Astrocyte (in vitro differentiated cells and primary cell): Measurements from ENCODE around the gene CRISPLD2. TPM values are rescaled to one million over a fixed set of nuclear protein-coding genes. Genes with fewer than 3 reads are reported as not detected.

ENCODE experiments used
- DNase-seq: peaks from one replicate; pipeline ENCODE4 v3.0.0-alpha.2; 2010; ENCODE audit warnings: low read depth
- FAIRE-seq: peaks from 2 replicates; lab custom pipeline; 2011; peaks lifted over from hg19 to GRCh38; lab: Jason Lieb, UNC
- H2AFZ ChIP-seq: 2 replicates; pipeline ENCODE4 v1.6.0; 2012; ENCODE audit warnings: low read depth, low read length, inconsistent platforms
- H3K27ac ChIP-seq: 2 replicates; pipeline ENCODE4 v1.5.1; 2011; ENCODE audit warnings: low read depth, low read length, inconsistent platforms
- H3K27me3 ChIP-seq: 2 replicates; pipeline ENCODE4 v1.6.0; 2011; ENCODE audit warnings: low read length, inconsistent platforms; ENCODE audit not compliant: insufficient read depth
- H3K36me3 ChIP-seq: 2 replicates; pipeline ENCODE4 v1.5.1; 2011; ENCODE audit warnings: low read length, inconsistent platforms; ENCODE audit not compliant: insufficient read depth
- H3K4me1 ChIP-seq: 2 replicates; pipeline ENCODE4 v1.5.1; 2011; ENCODE audit warnings: low read length, inconsistent platforms; ENCODE audit not compliant: insufficient read depth
- H3K4me2 ChIP-seq: 2 replicates; pipeline ENCODE4 v1.6.0; 2012; ENCODE audit warnings: low read length, inconsistent platforms
- H3K4me3 ChIP-seq: 2 replicates; pipeline ENCODE4 v1.5.1; 2011; ENCODE audit warnings: low read depth, mild to moderate bottlenecking, low read length, inconsistent platforms; ENCODE audit not compliant: insufficient read depth
- H3K79me2 ChIP-seq: 2 replicates; pipeline ENCODE4 v1.6.0; 2012; ENCODE audit warnings: mild to moderate bottlenecking, low read length, inconsistent platforms; ENCODE audit not compliant: insufficient read depth
- H3K9ac ChIP-seq: 2 replicates; pipeline ENCODE4 v1.6.0; 2012; ENCODE audit warnings: mild to moderate bottlenecking, low read length, inconsistent platforms
- H3K9me3 ChIP-seq: 2 replicates; pipeline ENCODE4 v1.5.1; 2012; ENCODE audit warnings: low read depth, mild to moderate bottlenecking, low read length, inconsistent platforms; ENCODE audit not compliant: insufficient read depth
- H4K20me1 ChIP-seq: 2 replicates; pipeline ENCODE4 v1.6.0; 2012; ENCODE audit warnings: low read length, inconsistent platforms; ENCODE audit not compliant: insufficient read depth
- H3K27ac Mint-ChIP-seq: one replicate; pipeline ENCODE4 v1.8.0; 2021; ENCODE audit warnings: mild to moderate bottlenecking, mixed read lengths; ENCODE audit not compliant: unreplicated experiment
- H3K27me3 Mint-ChIP-seq: one replicate; pipeline ENCODE4 v1.8.0; 2021; ENCODE audit warnings: low read depth, mixed read lengths; ENCODE audit not compliant: unreplicated experiment
- H3K36me3 Mint-ChIP-seq: one replicate; pipeline ENCODE4 v1.8.0; 2021; ENCODE audit warnings: low read depth, mixed read lengths; ENCODE audit not compliant: unreplicated experiment
- H3K4me1 Mint-ChIP-seq: one replicate; pipeline ENCODE4 v1.8.0; 2021; ENCODE audit warnings: low read depth, mixed read lengths; ENCODE audit not compliant: unreplicated experiment
- H3K4me3 Mint-ChIP-seq: one replicate; pipeline ENCODE4 v1.8.0; 2021; ENCODE audit warnings: mild to moderate bottlenecking, moderate library complexity, mixed read lengths; ENCODE audit not compliant: unreplicated experiment
- H3K9me3 Mint-ChIP-seq: one replicate; pipeline ENCODE4 v1.8.0; 2021; ENCODE audit warnings: mild to moderate bottlenecking, mixed read lengths; ENCODE audit not compliant: unreplicated experiment
- EZH2 ChIP-seq: IDR thresholded peaks from 2 replicates; pipeline ENCODE4 v1.6.1; 2012; ENCODE audit warnings: mild to moderate bottlenecking, low read length, inconsistent platforms; ENCODE audit not compliant: insufficient read depth
- total RNA-seq: library from RNA; stranded (reverse); gene quantifications from 2 replicates; pipeline ENCODE4 v1.2.1, GENCODE V29; 2021
- TF ChIP-seq, protein P1 (sequence below): IDR thresholded peaks from 2 replicates; pipeline ENCODE4 v1.5.1; 2011; ENCODE audit warnings: low read depth, mild to moderate bottlenecking, inconsistent platforms, low read length, moderate library complexity; ENCODE audit not compliant: insufficient read depth

The CRISPLD2 gene
- total RNA-seq, 1 donor from 2014 or later: 1.8 TPM

DNA sequence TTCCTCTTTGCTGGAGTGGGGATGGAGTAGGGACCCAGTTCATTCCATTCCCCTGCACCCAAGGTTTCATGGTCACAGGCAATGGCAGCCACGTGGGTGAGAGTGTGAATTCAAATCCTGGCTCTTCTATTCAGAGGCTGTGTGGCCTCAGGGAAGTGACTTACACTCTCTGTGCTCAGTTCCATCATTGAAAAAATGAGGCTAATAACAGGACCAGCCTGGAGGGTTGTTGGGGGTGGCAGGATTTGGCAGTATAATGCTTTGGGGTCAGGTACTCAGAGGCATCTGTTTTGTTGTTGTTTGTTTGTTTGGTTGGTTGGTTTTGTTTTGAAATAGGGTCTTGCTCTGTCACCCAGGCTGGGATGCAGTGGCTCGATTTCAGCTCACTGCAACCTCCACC is 2.2 kb upstream of the CRISPLD2 start:
- Histone ChIP-seq H4K20me1 (peaks cover 18% of the 10 kb centered on the region), H3K36me3 (no peaks in the 10 kb centered on the region), H3K4me1 (peaks cover 14% of the 10 kb centered on the region), H3K4me2 (no peak overlapping the region), H3K4me3 (no peak overlapping the region), H3K9me3 (peaks cover 5% of the 10 kb centered on the region), H2AFZ (no peak overlapping the region), H3K79me2 (peaks cover 21% of the 10 kb centered on the region), H3K27me3 (peaks cover 2% of the 10 kb centered on the region), H3K27ac (no peak overlapping the region), H3K9ac (no peak overlapping the region)
- TF ChIP-seq EZH2: no peak
- TF ChIP-seq, protein P1, sequence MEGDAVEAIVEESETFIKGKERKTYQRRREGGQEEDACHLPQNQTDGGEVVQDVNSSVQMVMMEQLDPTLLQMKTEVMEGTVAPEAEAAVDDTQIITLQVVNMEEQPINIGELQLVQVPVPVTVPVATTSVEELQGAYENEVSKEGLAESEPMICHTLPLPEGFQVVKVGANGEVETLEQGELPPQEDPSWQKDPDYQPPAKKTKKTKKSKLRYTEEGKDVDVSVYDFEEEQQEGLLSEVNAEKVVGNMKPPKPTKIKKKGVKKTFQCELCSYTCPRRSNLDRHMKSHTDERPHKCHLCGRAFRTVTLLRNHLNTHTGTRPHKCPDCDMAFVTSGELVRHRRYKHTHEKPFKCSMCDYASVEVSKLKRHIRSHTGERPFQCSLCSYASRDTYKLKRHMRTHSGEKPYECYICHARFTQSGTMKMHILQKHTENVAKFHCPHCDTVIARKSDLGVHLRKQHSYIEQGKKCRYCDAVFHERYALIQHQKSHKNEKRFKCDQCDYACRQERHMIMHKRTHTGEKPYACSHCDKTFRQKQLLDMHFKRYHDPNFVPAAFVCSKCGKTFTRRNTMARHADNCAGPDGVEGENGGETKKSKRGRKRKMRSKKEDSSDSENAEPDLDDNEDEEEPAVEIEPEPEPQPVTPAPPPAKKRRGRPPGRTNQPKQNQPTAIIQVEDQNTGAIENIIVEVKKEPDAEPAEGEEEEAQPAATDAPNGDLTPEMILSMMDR: no peak
- no peaks in the 10 kb centered on the region for H3K36me3 Mint-ChIP-seq
- H3K4me1 Mint-ChIP-seq: peaks cover 9% of the 10 kb centered on the region
- FAIRE-seq (no peak), DNase-seq (no peak)
- no peak overlapping the region for H3K4me3 Mint-ChIP-seq
- peaks cover 3% of the 10 kb centered on the region for H3K9me3 Mint-ChIP-seq
- H3K27me3 Mint-ChIP-seq: peaks cover 79% of the 10 kb centered on the region
- H3K27ac Mint-ChIP-seq: no peak overlapping the region

DNA sequence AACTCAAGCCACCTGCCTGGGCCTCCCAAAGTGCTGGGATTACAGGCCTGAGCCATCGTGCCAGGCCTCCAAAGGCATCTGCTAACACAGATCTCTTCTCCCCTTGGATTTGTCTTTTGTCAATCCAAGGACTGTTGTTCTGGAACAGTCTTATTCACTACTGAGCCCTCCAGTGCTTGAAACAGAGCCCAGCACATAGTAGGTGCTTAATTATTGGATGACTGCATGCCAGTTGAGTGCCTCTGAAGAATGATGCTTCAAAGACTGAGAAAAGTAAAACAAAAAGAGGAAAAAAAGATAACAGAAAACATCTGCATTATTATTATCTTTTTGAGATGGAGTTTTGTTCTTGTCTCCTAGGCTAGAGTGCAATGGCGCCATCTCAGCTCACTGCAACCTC is 1.7 kb upstream of the CRISPLD2 start:
- DNase-seq (no peak), FAIRE-seq (no peak)
- Histone ChIP-seq H3K9ac (no peak overlapping the region), H3K79me2 (peaks cover 25% of the 10 kb centered on the region), H4K20me1 (peaks cover 18% of the 10 kb centered on the region), H3K36me3 (no peaks in the 10 kb centered on the region), H2AFZ (no peak overlapping the region), H3K27me3 (peaks cover 2% of the 10 kb centered on the region), H3K4me3 (no peak overlapping the region), H3K27ac (no peak overlapping the region), H3K4me2 (no peak overlapping the region), H3K4me1 (peaks cover 14% of the 10 kb centered on the region), H3K9me3 (peaks cover 5% of the 10 kb centered on the region)
- Mint-ChIP-seq H3K4me3 (no peak overlapping the region), H3K9me3 (peaks cover 4% of the 10 kb centered on the region), H3K4me1 (peaks cover 9% of the 10 kb centered on the region), H3K27ac (no peak overlapping the region), H3K27me3 (peaks cover 78% of the 10 kb centered on the region), H3K36me3 (peaks cover 1% of the 10 kb centered on the region)
- no peak for TF ChIP-seq EZH2
- TF ChIP-seq, protein P1: no peak

DNA sequence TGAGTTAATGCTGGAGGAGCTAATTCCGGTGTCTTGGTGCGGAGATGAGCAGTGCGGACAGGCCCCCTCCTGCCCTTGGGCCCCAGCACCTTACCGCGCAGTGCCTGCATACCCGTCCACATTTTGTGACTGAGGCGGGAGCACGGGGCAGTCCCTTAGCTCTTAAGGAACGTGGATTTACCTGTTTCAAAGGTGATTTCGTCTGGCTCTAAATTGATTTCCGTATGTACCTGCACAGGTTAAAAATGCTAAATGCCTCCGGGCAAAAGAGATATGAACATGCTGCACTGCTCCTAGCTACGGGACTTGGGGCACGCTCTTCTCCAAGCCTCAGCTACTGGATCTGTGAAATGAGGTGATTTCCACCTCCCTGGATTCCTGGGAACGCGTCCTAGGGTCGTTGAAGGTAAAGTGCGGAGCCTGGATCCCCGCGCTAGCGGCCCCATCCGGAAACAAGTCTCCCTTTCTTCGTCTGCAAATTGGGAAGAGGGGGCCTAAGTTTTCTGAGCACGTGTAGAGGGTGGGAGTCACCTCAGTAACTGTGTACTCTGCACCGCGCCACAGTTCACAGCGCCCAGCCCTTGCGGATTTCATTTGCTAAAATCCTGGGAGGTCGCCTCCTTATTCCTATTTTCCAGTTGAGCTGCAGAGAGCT is 669 bp upstream of the CRISPLD2 start:
- Mint-ChIP-seq H3K4me3 (no peak overlapping the region), H3K36me3 (peaks cover 2% of the 10 kb centered on the region), H3K9me3 (peaks cover 5% of the 10 kb centered on the region), H3K4me1 (peaks cover 9% of the 10 kb centered on the region), H3K27ac (no peak overlapping the region), H3K27me3 (peaks cover 77% of the 10 kb centered on the region)
- Histone ChIP-seq H4K20me1 (peaks cover 18% of the 10 kb centered on the region), H3K27me3 (peaks cover 2% of the 10 kb centered on the region), H3K27ac (no peak overlapping the region), H3K79me2 (peaks cover 29% of the 10 kb centered on the region), H2AFZ (no peak overlapping the region), H3K4me3 (peak overlapping the region; percentile 35), H3K36me3 (no peaks in the 10 kb centered on the region), H3K4me1 (peaks cover 14% of the 10 kb centered on the region), H3K9ac (no peak overlapping the region), H3K4me2 (peak overlapping the region; percentile 97), H3K9me3 (no peaks in the 10 kb centered on the region)
- FAIRE-seq: no peak
- TF ChIP-seq EZH2: no peak
- no peak for DNase-seq
